NAMALWA (cell line): ENCODE measurements around the gene GRHL1.
A peak's percentile ranks its signal among the peaks of the same experiment; 100 is the strongest.

Experiments
- DNase-seq: peaks from one replicate; pipeline ENCODE4 v3.0.0-alpha.2; 2015; ENCODE audit warnings: low spot score

GRHL1 gene

DNA sequence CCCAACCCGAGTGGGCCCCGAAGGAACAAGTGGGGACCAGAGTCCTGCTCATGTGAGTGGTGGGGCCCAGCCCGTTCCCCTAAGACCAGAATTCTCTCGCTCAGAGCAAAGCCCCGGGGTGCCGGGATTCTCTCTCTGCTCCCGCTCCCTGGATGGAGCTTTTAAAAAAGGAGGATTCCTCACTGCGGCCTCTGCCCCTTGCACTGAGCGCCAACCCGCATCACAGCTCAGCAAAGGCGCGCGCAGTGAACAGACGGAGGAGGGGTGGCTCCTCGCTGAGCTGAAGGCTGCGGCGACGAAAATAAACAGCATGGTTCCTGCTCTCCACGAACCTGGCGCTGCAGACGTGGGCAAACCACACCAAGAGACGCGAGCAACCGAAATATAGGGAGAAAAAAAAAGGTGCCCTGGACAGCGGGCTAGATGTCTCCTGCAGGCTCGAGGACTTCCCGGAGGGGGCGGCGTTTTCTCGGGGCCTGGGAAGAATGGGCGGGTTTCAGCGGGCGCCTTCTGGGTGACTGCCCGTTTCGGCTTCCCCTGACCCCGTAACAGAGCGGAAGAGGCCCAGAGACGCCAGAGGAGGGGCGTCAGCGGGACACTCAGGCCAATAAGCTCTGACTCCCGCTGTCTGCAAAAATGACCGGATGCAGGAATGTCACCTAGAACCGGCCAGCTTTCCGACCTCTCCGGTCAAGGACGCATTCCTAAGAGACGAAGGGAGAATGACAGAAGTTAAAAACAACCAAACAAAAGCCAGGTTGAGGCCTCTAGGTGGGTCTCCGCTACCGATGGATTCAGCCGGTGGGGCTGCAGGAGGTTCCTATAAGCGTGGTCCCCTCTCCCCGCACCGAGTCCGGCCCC, 91.0 kb downstream of the GRHL1 start:
- no peak for DNase-seq

DNA sequence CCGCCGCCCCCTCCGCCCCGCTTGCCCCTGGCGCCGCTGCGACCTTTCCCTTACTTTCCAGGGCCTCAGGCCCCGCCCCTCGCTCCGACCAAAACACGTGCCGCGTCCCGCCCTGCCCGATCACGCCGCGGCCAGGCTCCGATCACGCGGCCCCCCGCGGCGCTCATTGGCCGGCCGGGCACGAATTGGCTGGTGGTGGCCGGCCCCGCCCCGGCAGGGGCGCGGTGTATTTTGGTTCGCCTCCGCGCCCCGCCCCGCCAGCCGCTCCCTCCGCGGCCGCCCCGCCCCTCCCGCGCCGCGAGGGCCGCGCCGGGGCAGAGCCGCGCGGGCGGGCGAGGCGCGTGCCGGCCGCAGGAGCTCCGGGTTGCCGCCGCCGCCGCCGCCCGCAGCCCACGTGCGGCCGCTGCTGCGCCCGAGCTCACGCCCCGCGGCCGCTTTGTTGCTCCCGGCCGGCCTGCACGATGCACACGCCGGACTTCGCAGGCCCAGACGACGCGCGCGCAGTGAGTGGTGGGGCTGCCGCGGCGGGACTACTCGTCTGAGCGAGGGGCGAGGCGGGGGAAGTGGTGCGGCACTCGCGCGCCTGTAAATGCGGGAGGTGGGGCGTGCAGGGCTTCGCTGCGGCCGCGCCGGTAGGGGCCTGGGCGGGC, 91.9 kb downstream of the GRHL1 start, which contains the start of gene KLF11:
KLF11 (plus strand) TSS at position 295 of the 650 bp plus-strand sequence; CDS start at position 462, 167 bp downstream.
- no peak for DNase-seq

GRCh38 chr2:10043906-10044601, 92.6 kb downstream of the GRHL1 start:
- DNase-seq: no peak

DNA sequence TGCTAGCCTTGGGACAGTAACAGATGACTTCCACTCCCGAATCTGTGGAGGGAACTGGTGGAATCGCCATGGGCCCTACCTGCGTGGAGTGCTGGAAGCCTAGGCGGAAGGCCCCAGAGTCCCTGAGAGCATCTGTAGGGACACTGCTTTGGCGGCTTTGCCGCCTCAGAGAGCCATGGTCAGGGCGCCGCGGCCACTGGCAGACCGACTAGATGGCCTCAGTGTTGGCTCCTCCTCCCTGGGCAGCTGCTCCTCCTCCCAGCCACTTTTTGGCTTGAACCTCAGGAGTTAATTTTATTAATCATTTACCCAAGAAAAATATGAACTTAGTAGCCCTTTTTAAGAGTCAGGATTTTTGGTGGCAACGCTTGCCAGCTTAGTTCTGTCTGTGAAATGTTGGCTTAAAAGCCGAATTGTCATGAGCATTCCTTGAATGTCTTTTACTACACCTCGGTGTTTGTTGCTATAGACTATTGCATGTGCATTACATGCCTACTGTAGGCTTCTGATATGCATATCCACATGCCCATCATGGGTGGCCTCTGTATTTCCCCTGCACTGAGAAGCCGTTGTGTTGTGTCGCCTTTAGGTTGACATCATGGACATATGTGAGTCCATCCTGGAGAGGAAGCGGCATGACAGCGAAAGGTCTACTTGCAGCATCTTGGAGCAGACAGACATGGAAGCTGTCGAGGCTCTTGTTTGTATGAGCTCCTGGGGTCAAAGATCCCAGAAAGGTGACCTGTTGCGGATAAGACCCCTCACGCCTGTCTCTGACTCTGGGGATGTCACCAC, 94.3 kb downstream of the GRHL1 start:
- DNase-seq: no peak

DNA sequence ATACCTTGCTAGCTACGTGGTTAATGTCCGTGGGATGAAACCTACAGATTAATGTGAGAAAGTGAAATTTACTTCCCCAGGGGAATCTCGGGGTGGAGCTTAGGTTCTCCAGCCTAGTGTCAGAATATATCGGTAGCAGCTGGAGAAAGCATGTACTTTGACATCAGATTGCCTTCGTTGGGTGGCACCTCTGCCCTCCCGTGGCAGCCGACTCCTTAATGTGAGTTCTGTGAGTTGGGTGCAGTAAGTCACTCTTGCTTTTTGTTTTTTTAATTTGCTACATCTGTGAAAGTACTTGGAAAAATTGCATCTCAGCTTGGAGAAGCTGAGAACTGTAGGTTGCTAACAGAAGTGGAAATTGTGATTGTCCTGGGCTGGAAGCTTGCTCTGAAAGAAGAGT, 95.4 kb downstream of the GRHL1 start:
- no peak for DNase-seq

DNA sequence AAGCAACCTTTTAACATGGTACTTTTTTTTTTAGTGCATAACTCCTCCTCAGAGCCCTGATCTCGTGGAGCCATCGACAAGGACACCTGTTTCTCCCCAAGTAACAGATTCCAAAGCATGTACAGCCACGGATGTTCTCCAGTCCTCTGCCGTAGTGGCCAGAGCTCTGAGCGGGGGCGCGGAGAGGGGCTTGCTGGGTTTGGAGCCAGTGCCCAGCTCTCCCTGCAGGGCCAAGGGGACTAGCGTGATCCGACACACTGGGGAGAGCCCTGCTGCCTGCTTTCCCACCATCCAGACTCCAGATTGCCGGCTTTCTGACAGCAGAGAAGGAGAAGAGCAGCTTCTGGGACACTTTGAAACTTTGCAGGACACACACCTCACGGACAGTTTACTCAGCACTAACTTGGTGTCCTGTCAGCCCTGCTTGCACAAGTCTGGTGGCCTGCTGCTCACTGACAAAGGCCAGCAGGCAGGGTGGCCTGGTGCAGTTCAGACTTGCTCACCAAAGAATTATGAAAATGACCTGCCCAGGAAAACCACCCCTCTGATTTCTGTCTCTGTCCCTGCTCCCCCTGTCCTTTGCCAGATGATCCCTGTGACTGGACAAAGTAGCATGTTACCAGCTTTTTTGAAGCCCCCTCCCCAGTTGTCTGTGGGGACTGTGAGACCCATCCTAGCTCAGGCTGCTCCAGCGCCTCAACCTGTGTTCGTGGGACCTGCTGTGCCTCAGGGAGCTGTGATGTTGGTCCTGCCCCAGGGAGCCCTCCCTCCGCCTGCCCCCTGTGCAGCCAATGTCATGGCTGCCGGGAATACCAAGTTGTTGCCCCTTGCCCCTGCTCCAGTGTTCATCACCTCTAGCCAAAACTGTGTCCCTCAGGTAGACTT, 96.4 kb downstream of the GRHL1 start:
- DNase-seq: no peak

DNA sequence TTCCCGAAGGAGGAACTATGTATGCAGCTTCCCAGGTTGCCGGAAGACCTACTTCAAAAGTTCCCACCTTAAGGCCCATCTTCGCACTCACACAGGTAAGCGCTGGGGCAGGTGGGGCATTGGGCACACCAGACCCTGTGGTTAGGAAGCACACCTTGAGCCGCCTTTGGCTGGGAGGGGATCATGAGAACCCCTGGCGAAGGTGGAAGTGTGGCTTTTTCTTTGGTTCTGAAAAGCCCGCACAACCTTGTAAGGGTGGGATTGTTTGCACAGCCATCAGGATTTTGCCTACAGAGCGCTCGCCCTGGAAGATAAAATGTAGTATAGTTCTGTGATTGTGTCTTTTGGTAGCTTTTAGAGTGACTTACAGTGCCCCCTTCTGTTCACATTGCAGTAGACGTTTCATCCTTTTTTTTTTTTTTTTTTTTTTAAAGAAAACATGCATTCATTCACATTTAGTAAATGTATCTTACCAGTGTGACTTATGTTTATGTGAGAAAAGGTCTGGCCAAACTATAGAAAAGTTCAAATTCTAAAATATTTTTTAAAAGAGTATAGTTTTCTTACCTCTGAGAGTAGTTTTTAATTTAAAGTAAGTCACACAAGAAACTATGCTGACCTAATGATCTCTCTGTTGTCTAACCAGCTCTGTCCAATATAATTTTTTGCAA, 97.1 kb downstream of the GRHL1 start:
- peak; percentile 63 for DNase-seq
